Epithelial cell of proximal tubule (primary cell): ENCODE results near the gene CDH4. TPM values are rescaled to one million over a fixed set of nuclear protein-coding genes. Genes with fewer than 3 reads are reported as not detected.

ENCODE experiments used
- DNase-seq: peaks from one replicate; pipeline ENCODE4 v3.0.0-alpha.2; 2011; ENCODE audit warnings: low read depth
- H3K4me3 ChIP-seq: 2 replicates; pipeline ENCODE4 v1.5.1; 2011; ENCODE audit warnings: low read depth, mild to moderate bottlenecking, low read length
- CTCF ChIP-seq: conservative IDR thresholded peaks from 2 replicates; pipeline ENCODE4 v1.5.1; 2012; ENCODE audit warnings: low read depth, mild to moderate bottlenecking, low read length
- total RNA-seq: library from RNA; depleted of rRNA; stranded (reverse); fragments of >200 nt; gene quantifications from 2 replicates; pipeline ENCODE4 v1.2.3, GENCODE V29; 2015

Gene CDH4
- total RNA-seq, 1 donor from 2014 or later = 17.1 TPM

GRCh38 chr20:61937963-61938838, 686.1 kb downstream of the CDH4 start:
- H3K4me3 ChIP-seq = no peak overlapping the region
- no peak for DNase-seq
- TF ChIP-seq CTCF = no peak

DNA sequence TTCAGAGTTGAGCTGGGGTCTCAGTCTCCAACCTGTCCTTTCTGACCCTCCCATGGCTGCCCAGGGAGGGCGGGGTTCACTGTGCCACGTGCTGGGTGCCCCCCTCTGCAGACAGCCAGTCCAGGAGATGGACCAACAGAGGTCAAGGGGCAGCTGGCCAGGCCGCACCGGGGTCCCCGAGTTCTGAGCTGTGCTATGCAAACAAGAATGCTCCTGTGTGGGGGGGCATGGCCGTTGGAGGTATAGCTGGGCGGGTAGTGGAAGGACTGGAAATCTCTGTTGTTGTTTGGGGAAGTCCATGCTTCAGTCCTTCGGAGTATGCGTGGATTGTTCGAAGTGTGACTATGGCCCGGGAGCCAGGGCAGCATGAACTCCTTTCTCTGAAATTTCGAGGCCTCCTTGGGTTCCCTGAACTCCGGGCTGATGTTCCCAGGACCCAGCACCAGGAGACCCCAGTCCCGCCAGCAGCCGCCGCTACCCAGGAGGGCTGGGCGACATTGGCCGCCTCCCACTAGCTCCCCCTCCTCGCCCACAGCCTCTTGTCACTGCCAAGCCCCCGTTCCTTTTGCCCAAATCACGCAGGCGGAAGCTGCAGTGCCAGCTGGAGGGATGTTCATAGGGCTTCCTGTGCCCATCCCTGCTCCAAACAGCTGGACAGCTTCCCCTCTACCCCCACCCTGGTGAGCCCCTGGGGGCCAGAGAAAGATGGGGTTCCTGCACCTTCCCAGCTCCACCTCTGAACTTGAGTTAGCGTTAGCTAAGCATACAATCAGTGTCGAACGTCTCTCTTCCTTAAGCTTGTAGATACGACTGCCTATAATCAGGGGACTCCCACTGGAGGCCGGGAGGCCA, 687.0 kb downstream of the CDH4 start:
- no peak for TF ChIP-seq CTCF
- H3K4me3 ChIP-seq = no peak overlapping the region
- no peak for DNase-seq

- no peak for TF ChIP-seq CTCF
- H3K4me3 ChIP-seq = no peak overlapping the region
- no peak for DNase-seq
Observed at GRCh38 chr20:61939691-61940360, 687.8 kb downstream of the CDH4 start.

GRCh38 chr20:61940491-61940890, 688.4 kb downstream of the CDH4 start:
- no peak for DNase-seq
- H3K4me3 ChIP-seq = no peak overlapping the region
- TF ChIP-seq CTCF = no peak

GRCh38 chr20:61940976-61941720, 689.1 kb downstream of the CDH4 start:
- no peak for TF ChIP-seq CTCF
- no peak overlapping the region for H3K4me3 ChIP-seq
- no peak for DNase-seq

GRCh38 chr20:61941721-61942405, 689.8 kb downstream of the CDH4 start:
- DNase-seq = no peak
- H3K4me3 ChIP-seq = no peak overlapping the region
- TF ChIP-seq CTCF = no peak
